RWPE2 (cell line): Measurements from ENCODE around the gene WDR82.

Source experiments
- ATAC-seq: fragments of 200-7000 bp; cut with Tn5 transposase; 3 replicates; pipeline ENCODE4 v1.9.1; 2021; ENCODE audit warnings: low read depth
- DNase-seq: peaks from one replicate; pipeline ENCODE4 v3.0.0-alpha.2; 2020; ENCODE audit warnings: low spot score
- H3K27ac ChIP-seq: fragments of 450-650 bp; 2 replicates; pipeline ENCODE4 v1.5.1; 2017; ENCODE audit warnings: mild to moderate bottlenecking; ENCODE audit not compliant: poor library complexity, severe bottlenecking
- H3K27me3 ChIP-seq: fragments of 250-450 bp; sonication (Bioruptor Pico); 2 replicates; pipeline ENCODE4 v1.5.1; 2021; ENCODE audit warnings: mild to moderate bottlenecking, moderate library complexity; ENCODE audit not compliant: insufficient read depth, poor library complexity, severe bottlenecking
- H3K36me3 ChIP-seq: fragments of 250-450 bp; sonication (Bioruptor Pico); 2 replicates; pipeline ENCODE4 v1.5.1; 2020; ENCODE audit warnings: low read depth, mild to moderate bottlenecking, moderate library complexity
- H3K4me1 ChIP-seq: fragments of 250-450 bp; sonication (Bioruptor Pico); 2 replicates; pipeline ENCODE4 v1.5.1; 2021; ENCODE audit warnings: mild to moderate bottlenecking, moderate library complexity; ENCODE audit not compliant: insufficient read depth, poor library complexity, severe bottlenecking
- H3K4me3 ChIP-seq: fragments of 250-450 bp; sonication (Bioruptor Pico); 2 replicates; pipeline ENCODE4 v1.5.1; 2021; ENCODE audit warnings: mild to moderate bottlenecking, moderate library complexity; ENCODE audit not compliant: severe bottlenecking
- H3K9me3 ChIP-seq: fragments of 250-450 bp; sonication (Bioruptor Pico); 2 replicates; pipeline ENCODE4 v1.5.1; 2021; ENCODE audit warnings: mild to moderate bottlenecking, moderate library complexity; ENCODE audit not compliant: severe bottlenecking
- TF ChIP-seq, protein P1 (sequence below): fragments of 450-650 bp; IDR thresholded peaks from one replicate; pipeline ENCODE4 v1.5.1; 2017; ENCODE audit warnings: mild to moderate bottlenecking, moderate library complexity; ENCODE audit not compliant: poor library complexity, severe bottlenecking

The WDR82 gene

DNA sequence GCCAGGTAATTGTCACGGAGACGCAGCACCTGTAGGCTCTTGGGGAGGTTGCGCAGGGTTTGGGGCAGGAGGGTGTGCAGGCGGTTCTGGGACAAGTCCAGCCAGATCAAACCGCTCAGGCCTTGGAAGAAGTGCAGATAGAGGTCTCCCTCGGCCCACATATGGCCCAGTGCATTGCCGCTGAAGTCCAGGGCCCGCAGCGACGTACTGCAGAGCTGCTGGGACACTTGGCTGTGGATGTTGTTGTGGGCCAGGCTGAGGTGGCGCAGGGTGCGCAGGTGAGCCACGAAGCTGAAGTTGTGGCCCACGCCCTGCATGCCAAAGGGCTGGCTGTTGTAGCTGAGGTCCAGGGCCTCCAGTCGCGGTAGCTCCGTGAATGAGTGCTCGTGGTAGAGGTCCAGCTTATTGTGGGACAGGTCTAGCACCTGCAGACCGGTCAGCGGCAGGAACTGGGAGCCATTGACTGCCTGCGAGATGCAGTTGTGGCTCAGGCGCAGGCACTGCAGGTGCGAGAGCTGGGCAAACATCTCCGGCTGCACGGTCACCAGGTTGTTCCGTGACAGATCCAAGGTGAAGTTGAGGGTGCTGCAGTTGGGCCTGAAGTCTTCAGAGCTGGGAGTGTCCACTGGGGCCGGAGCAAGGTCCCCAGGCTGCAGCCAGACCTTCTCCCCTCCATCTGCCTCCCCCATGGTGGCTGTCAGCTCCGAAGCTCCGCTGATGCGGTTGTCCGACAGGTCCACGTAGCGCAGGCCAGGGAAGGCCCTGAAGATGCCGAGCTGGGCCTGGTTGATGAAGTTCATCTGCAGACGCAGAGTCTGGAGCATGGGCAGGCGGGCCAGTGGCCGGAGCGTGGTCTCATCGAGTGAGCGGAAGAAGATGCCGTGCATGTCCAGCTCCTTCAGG is 55.9 kb downstream of the WDR82 start:
- TF ChIP-seq, protein P1, sequence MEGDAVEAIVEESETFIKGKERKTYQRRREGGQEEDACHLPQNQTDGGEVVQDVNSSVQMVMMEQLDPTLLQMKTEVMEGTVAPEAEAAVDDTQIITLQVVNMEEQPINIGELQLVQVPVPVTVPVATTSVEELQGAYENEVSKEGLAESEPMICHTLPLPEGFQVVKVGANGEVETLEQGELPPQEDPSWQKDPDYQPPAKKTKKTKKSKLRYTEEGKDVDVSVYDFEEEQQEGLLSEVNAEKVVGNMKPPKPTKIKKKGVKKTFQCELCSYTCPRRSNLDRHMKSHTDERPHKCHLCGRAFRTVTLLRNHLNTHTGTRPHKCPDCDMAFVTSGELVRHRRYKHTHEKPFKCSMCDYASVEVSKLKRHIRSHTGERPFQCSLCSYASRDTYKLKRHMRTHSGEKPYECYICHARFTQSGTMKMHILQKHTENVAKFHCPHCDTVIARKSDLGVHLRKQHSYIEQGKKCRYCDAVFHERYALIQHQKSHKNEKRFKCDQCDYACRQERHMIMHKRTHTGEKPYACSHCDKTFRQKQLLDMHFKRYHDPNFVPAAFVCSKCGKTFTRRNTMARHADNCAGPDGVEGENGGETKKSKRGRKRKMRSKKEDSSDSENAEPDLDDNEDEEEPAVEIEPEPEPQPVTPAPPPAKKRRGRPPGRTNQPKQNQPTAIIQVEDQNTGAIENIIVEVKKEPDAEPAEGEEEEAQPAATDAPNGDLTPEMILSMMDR, result no peak
- Histone ChIP-seq H3K4me3 (no peak overlapping the region), H3K36me3 (no peaks in the 10 kb centered on the region), H3K9me3 (no peaks in the 10 kb centered on the region), H3K27ac (no peak overlapping the region), H3K27me3 (no peaks in the 10 kb centered on the region), H3K4me1 (peaks cover 8% of the 10 kb centered on the region)
- DNase-seq, result peak; percentile 68
- no peak for ATAC-seq

DNA sequence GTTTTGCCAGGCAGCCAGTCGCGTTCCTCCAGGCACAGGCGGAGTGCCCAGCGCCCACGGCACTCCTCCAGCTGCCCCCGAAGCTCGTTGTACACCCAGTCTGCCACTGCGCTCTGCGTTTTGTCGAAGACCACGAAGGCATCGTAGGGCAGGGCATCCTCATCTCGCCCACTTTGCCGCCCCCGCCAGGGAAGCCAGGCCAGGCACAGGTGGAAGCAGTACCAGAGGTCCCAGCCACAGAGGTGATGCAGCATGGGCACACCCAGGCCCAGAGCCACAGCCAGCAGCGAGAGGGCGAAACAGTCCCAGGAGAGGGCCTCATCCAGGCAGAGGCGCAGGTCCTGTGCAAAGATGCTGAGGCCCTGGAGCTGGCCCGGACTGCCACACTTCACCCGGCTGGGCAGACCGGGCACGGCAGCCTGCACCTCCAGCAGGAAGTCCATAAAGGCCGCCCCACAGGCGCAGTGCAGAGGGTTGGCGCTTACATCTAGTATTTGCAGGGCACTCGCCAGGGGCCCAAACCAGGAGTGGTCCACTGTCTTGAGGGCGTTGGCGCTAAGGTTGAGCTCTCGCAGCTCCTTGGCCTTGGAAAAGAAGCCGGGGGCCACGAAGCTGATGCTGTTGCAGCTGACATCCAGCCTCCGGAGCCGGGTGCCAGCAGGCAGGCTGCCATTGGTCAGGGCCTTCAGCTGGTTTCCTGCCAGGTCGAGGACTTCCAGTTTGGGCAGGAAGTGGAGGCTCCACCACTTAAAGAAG is 56.7 kb downstream of the WDR82 start:
- Histone ChIP-seq H3K4me3 (no peak overlapping the region), H3K9me3 (no peaks in the 10 kb centered on the region), H3K27me3 (no peaks in the 10 kb centered on the region), H3K27ac (no peak overlapping the region), H3K4me1 (peaks cover 15% of the 10 kb centered on the region), H3K36me3 (no peaks in the 10 kb centered on the region)
- peak; percentile 61 for DNase-seq
- TF ChIP-seq, protein P1, result no peak
- no peak for ATAC-seq

DNA sequence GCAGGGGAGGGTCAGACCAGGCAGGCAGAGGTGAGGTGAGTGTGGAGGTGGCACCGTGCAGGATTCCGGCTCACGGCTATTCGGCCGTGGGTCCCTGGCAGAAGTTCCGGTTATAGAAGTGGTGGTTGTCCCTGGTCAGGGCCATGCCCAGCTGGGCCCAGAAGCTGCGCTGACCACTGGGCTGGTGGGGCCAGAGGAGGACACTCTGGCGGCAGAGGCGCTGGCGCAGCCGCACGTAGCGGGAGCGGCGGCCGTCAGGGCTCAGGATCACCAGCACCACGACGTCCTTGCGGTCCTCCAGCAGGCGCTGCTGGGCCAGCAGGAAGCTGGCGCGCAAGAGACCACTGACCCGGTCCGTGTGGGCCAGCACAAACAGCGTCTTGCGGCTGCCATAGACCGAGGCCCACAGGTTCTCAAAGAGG is 57.3 kb downstream of the WDR82 start:
- ATAC-seq (no peak), DNase-seq (no peak)
- no peaks in the 10 kb centered on the region for H3K27me3 ChIP-seq
- TF ChIP-seq, protein P1, result no peak
- H3K36me3 ChIP-seq, result no peaks in the 10 kb centered on the region
- H3K4me3 ChIP-seq, result no peak overlapping the region
- H3K27ac ChIP-seq, result no peak overlapping the region
- peaks cover 18% of the 10 kb centered on the region for H3K4me1 ChIP-seq
- no peaks in the 10 kb centered on the region for H3K9me3 ChIP-seq

DNA sequence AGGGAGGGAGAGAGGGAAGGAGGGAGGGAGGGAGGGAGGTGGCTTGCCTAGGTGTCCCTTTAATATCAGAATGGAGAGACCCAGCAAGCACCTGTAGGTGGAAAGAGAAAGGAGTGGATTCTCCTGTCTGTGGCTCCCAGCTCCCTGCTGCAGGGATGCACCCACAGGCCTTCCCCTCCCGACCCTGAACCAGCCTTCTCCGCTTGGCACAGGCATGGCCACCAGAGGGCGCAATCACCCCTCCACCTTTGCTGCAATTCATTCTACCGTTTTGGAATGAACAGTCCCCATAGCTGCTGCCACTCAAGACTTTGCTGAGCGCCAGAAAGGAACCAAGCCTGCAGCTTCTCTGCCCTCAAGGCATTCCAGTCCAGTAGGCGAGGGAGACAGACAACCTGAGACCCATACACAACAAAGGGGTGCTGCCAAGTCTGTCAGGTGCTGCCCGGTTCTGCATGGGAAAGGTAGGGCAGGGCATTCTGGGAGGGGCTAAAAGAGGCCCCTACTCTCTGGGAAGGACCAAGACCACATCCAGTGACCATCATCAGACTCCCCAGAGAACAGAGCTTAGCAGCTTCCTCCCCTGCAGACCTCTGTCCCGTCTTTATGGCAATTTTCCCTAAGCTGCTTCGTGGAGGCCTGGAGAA is 57.9 kb downstream of the WDR82 start:
- Histone ChIP-seq H3K36me3 (no peaks in the 10 kb centered on the region), H3K27ac (no peak overlapping the region), H3K27me3 (no peaks in the 10 kb centered on the region), H3K9me3 (no peaks in the 10 kb centered on the region), H3K4me3 (no peak overlapping the region), H3K4me1 (peaks cover 18% of the 10 kb centered on the region)
- peak; percentile 40 for ATAC-seq
- peak; percentile 78 for DNase-seq
- TF ChIP-seq, protein P1, result peak; percentile 87
